Karpas-422 (cell line): Measurements from ENCODE around the gene ALPG. TPM values are rescaled to one million over a fixed set of nuclear protein-coding genes. Genes with fewer than 3 reads are reported as not detected.
"Not testable (repeated sequence)": the region's sequence is repeated elsewhere in the genome, so short reads cannot be mapped to it uniquely, and the experiment has no call there.

Experiments
- DNase-seq: peaks from one replicate; pipeline ENCODE4 v3.0.0-alpha.2; 2015
- H2AFZ ChIP-seq: fragments of 200-600 bp; sonication (generic); 2 replicates; pipeline ENCODE4 v1.6.1; 2014; ENCODE audit warnings: antibody characterized with exemption, low read length, mixed read lengths
- H3K27ac ChIP-seq: fragments of 200-600 bp; sonication (generic); 2 replicates; pipeline ENCODE4 v1.5.1; 2014; ENCODE audit warnings: mild to moderate bottlenecking, low read length, moderate library complexity
- H3K27me3 ChIP-seq: fragments of 200-600 bp; sonication (generic); 2 replicates; pipeline ENCODE4 v1.6.1; 2014; ENCODE audit warnings: low read length, mixed read lengths
- H3K36me3 ChIP-seq: fragments of 200-600 bp; sonication (generic); 2 replicates; pipeline ENCODE4 v1.6.1; 2014; ENCODE audit warnings: low read length, mixed read lengths; ENCODE audit not compliant: insufficient read depth
- H3K4me1 ChIP-seq: fragments of 200-600 bp; sonication (generic); 2 replicates; pipeline ENCODE4 v1.6.1; 2014; ENCODE audit warnings: mild to moderate bottlenecking, low read length, mixed read lengths
- H3K4me2 ChIP-seq: fragments of 200-600 bp; sonication (generic); 2 replicates; pipeline ENCODE4 v1.6.1; 2014; ENCODE audit warnings: low read length, low read depth, mild to moderate bottlenecking; ENCODE audit not compliant: poor library complexity, severe bottlenecking
- H3K4me3 ChIP-seq: fragments of 200-600 bp; sonication (generic); 2 replicates; pipeline ENCODE4 v1.5.1; 2014; ENCODE audit warnings: mild to moderate bottlenecking, antibody characterized with exemption, low read length, mixed read lengths
- H3K79me2 ChIP-seq: fragments of 200-600 bp; sonication (generic); 2 replicates; pipeline ENCODE4 v1.6.1; 2014; ENCODE audit warnings: mild to moderate bottlenecking, low read length, mixed read lengths
- H3K9ac ChIP-seq: fragments of 200-600 bp; sonication (generic); 2 replicates; pipeline ENCODE4 v1.6.0; 2014; ENCODE audit warnings: low read length
- H3K9me2 ChIP-seq: fragments of 200-600 bp; sonication (generic), shearing (Covaris generic); replicated peaks from 2 replicates; pipeline ENCODE4 v1.6.0; 2014; ENCODE audit warnings: mild to moderate bottlenecking, low read length, moderate library complexity; ENCODE audit not compliant: insufficient read depth
- H3K9me3 ChIP-seq: fragments of 300-700, 200-600 bp; sonication (generic); 2 replicates; pipeline ENCODE4 v1.6.1; 2014; ENCODE audit warnings: low read length, mixed read lengths
- H4K20me1 ChIP-seq: fragments of 200-600 bp; sonication (generic); 2 replicates; pipeline ENCODE4 v1.6.1; 2014; ENCODE audit warnings: mild to moderate bottlenecking, antibody characterized with exemption, low read length, low read depth; ENCODE audit not compliant: insufficient read depth
- total RNA-seq: library from RNA; depleted of rRNA; stranded (reverse); fragments of >200 nt; shearing (Covaris generic); gene quantifications from 2 replicates; pipeline ENCODE4 v1.2.3, GENCODE V29; 2014; ENCODE audit warnings: low replicate concordance

The ALPG gene
- total RNA-seq, 1 experiment from 2014 or later, result not detected

DNA sequence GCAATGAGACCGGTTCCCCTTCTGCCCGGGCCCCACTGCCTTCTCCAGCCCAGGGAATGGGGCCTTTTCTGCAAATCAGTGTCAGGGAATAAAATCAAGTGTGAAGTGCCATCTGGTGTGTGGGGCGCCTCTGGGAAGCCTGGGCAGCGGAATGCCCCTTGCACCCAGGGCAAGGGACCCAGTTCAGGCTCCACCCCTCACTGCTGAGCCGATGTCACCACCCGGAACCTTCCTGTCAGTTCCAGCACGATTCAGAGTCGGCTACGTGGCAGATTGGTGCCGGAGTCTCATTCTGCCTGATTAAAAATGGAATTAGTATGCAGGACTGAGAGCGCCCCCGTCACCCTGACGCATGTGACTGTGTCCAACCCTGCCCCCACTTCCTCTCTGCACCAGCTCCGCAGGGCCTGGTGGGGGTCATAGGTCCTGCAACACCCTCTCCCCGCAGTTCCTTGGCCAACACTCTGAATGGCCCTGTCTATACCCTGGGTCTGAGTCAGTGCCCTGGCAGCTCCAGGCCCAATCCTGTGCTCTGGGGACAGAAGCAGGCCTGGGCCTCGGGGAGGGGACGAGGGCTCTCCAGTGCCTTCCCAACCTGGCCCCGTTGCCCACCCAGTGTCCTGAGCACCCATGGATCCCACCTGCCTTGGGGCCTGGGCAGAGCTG lies 41.1 kb downstream of the ALPG start:
- H2AFZ ChIP-seq, result no peak overlapping the region
- no peaks in the 10 kb centered on the region for H3K9me2 ChIP-seq
- H3K27ac ChIP-seq, result no peak overlapping the region
- no peak overlapping the region for H3K4me2 ChIP-seq
- H3K36me3 ChIP-seq, result no peaks in the 10 kb centered on the region
- no peaks in the 10 kb centered on the region for H3K9me3 ChIP-seq
- no peaks in the 10 kb centered on the region for H3K79me2 ChIP-seq
- no peaks in the 10 kb centered on the region for H3K27me3 ChIP-seq
- no peak overlapping the region for H3K9ac ChIP-seq
- no peak for DNase-seq
- H4K20me1 ChIP-seq, result no peaks in the 10 kb centered on the region
- no peaks in the 10 kb centered on the region for H3K4me1 ChIP-seq
- H3K4me3 ChIP-seq, result no peak overlapping the region

DNA sequence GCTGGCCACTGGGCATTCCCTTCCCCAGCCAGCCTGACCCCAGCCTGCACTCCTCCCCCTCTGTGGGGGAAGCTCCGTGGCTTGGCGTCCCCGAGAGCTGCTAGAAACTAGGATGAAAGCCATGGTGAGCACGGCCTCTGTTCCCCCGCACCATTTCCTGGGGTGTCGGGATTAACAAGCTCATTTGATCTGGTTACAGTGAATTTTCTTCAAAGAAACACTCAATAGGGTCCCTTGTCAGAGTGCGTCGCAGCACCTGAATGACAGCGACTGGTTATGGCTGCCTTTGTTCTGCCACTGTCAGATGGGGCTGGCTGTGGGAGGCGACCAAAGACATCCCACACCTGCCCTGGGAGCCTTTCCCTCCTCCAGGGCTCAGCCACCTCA lies 41.7 kb downstream of the ALPG start:
- Histone ChIP-seq H3K9me3 (no peaks in the 10 kb centered on the region), H3K4me3 (no peak overlapping the region), H3K4me1 (no peaks in the 10 kb centered on the region), H3K9me2 (no peaks in the 10 kb centered on the region), H3K4me2 (no peak overlapping the region), H3K9ac (no peak overlapping the region), H3K27ac (no peak overlapping the region), H3K36me3 (no peaks in the 10 kb centered on the region), H2AFZ (no peak overlapping the region), H3K27me3 (no peaks in the 10 kb centered on the region), H3K79me2 (no peaks in the 10 kb centered on the region), H4K20me1 (no peaks in the 10 kb centered on the region)
- DNase-seq, result no peak

DNA sequence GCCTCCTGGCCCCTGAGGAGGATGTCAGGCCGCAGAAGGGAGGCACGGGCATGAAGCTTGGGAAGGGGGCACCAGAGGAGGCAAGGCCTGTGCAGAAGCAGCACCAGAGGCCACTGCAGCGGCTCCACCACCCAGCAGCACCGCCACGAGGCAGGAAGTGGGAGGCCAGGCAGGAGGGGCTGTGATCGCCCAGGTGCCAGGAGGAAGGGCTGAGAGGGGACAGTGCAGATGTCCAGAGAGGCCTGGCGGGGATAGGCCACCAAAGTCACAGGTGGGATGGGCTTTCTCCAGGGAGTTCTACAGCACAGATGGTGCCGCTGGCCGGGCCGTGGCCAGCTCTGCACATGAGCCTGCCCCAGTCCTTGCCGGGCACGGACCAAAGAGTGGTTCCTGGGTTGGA lies 43.3 kb downstream of the ALPG start:
- H3K27me3 ChIP-seq, result no peaks in the 10 kb centered on the region
- DNase-seq, result no peak
- H3K9ac ChIP-seq, result no peak overlapping the region

GRCh38 chr2:232451645-232452044 lies 45.0 kb downstream of the ALPG start:
- H4K20me1 ChIP-seq, H3K27me3 ChIP-seq, H3K36me3 ChIP-seq, H3K9me2 ChIP-seq, H3K4me3 ChIP-seq, H3K9me3 ChIP-seq, H3K4me2 ChIP-seq, H3K27ac ChIP-seq, H2AFZ ChIP-seq, H3K79me2 ChIP-seq, H3K4me1 ChIP-seq, DNase-seq, H3K9ac ChIP-seq: not testable (repeated sequence)

More for the DNA sequence above, 43.3 kb downstream of the ALPG start:
- Histone ChIP-seq H3K9me2 (no peaks in the 10 kb centered on the region), H3K36me3 (no peaks in the 10 kb centered on the region), H3K9me3 (no peaks in the 10 kb centered on the region), H2AFZ (no peak overlapping the region), H3K4me1 (no peaks in the 10 kb centered on the region), H3K4me3 (no peak overlapping the region), H3K4me2 (no peak overlapping the region), H3K79me2 (no peaks in the 10 kb centered on the region), H4K20me1 (no peaks in the 10 kb centered on the region), H3K27ac (no peak overlapping the region)

GRCh38 chr2:232454630-232455029 lies 48.0 kb downstream of the ALPG start:
- Histone ChIP-seq H3K36me3 (no peaks in the 10 kb centered on the region), H3K9me2 (no peaks in the 10 kb centered on the region), H3K79me2 (no peaks in the 10 kb centered on the region), H3K9me3 (no peaks in the 10 kb centered on the region), H3K4me1 (no peaks in the 10 kb centered on the region), H3K27ac (no peak overlapping the region), H3K4me3 (no peak overlapping the region), H3K9ac (no peak overlapping the region), H4K20me1 (no peaks in the 10 kb centered on the region), H2AFZ (no peak overlapping the region), H3K4me2 (no peak overlapping the region), H3K27me3 (no peaks in the 10 kb centered on the region)
- DNase-seq, result no peak

GRCh38 chr2:232455426-232456255 lies 49.0 kb downstream of the ALPG start, which contains the start of gene ALPI:
Gene ALPI (plus strand): TSS chr2:232456153. CDS start chr2:232456200, 47 bp downstream.
- Histone ChIP-seq H3K9ac (no peak within 1 kb of the TSS), H3K79me2 (no peaks in the 10 kb centered on the region), H3K4me3 (no peak within 1 kb of the TSS)

GRCh38 chr2:232456296-232457120 lies 49.9 kb downstream of the ALPG start:
- no peak for DNase-seq
- H3K4me3 ChIP-seq, result no peak overlapping the region
- H3K9me3 ChIP-seq, result no peaks in the 10 kb centered on the region
- no peaks in the 10 kb centered on the region for H4K20me1 ChIP-seq
- no peak overlapping the region for H3K27ac ChIP-seq
- no peak overlapping the region for H2AFZ ChIP-seq
- H3K9me2 ChIP-seq, result no peaks in the 10 kb centered on the region
- no peaks in the 10 kb centered on the region for H3K27me3 ChIP-seq
- H3K79me2 ChIP-seq, result no peaks in the 10 kb centered on the region
- H3K36me3 ChIP-seq, result no peaks in the 10 kb centered on the region
- no peak overlapping the region for H3K9ac ChIP-seq
- H3K4me2 ChIP-seq, result no peak overlapping the region
- H3K4me1 ChIP-seq, result no peaks in the 10 kb centered on the region

More at GRCh38 chr2:232455426-232456255, 49.0 kb downstream of the ALPG start, which contains the start of gene ALPI:
- H3K36me3 ChIP-seq, result no peaks in the 10 kb centered on the region
- H4K20me1 ChIP-seq, result no peaks in the 10 kb centered on the region
- no peaks in the 10 kb centered on the region for H3K4me1 ChIP-seq
- H3K9me2 ChIP-seq, result no peaks in the 10 kb centered on the region
- H2AFZ ChIP-seq, result no peak within 1 kb of the TSS
- H3K4me2 ChIP-seq, result no peak within 1 kb of the TSS
- H3K9me3 ChIP-seq, result no peaks in the 10 kb centered on the region
- no peaks in the 10 kb centered on the region for H3K27me3 ChIP-seq
- no peak for DNase-seq
- H3K27ac ChIP-seq, result no peak within 1 kb of the TSS
